GM18520 (cell line): ENCODE measurements around the gene RPL22.

Source experiments
- ATAC-seq: cut with Tn5 transposase; IDR thresholded peaks from one replicate; pipeline ENCODE4 v1.9.1; 2021; ENCODE audit not compliant: unreplicated experiment

RPL22 gene

DNA sequence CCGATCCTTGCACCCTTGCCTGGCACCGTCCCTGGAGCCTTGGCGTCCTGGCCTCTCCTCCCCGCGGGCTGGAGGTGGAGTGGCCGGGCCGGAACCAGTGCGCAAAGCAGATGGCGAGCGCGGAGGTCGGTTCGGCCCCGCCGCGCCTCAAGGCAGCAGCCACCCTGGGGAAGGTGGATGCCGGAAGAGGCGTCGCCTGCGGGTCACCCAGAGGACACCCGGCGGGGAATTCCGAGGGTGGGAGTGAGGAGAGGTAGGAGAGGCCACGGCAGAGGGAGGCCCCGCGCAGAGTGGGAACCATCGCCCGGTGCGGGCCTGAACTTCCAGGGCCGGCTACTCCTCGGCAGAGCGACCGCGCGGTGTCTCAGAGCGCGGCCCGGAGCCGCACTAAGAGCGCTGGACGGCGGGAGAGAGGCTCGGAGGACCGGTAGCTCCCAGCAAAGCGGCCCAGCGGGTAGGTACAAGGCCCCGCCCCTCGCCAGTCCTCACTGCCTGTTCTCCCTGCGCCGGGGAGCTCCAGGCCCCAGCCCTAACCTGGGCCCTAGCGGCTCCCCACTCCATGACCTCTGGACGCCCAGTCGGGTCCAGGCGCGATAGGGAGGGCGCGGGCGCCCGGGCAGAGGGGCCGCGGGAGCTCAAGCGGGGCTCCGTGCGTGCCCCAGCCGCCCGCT lies 6.6 kb upstream of the RPL22 start, which contains the start of gene RNF207:
RNF207 (plus strand) TSS at position 271 of the 671 bp plus-strand sequence. CDS start 417 bp downstream, outside the sequence.
- peak; percentile 51 for ATAC-seq

DNA sequence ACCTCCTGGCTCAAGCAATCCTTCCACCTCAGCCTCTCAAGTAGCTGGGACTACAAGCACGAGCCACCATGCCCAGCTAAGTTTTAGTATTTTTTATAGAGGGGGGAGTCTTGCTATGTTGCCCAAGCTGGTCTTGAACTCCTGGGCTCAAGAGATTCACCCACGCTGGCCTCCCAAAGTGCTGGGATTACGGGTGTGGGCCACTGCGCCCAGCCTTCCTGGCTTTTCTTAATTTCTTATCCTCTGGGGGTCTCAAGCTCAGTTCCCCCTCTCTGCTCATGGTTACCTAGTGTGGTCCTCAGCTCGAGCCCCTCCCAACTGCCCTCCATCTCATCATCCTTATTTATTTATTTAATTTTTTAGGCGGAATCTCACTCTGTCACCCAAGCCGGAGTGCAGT lies 2.9 kb upstream of the RPL22 start:
- no peak for ATAC-seq

DNA sequence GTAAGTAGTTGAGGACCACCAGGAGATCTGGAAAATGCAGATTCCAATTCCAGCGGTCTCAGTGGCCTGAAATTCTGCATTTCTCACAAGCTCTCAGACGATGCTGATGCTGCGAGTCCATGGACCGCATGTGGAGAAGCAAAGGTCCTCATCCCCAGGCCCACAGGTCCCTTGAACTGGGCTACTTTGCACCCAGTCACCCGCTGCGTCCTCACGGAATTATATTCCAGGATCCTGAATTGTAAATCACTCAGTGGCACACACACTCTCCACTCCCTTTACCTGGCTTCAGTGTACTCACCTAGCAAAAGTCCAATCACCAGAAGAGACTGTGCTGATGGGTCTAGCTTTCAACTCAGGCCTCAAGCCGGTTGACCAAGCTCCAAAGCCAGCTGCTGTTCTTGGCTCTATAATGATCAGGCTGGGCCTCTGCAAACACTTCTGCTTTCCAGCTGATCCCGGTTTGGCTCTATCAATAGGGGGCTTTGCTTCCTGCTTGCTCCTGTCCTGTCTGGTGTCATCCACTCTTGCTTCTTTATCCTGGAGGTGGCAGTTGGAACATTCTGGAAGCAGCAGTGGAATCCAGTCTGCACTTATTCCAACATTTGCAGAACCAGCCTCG lies 904 bp upstream of the RPL22 start:
- ATAC-seq, result no peak

DNA sequence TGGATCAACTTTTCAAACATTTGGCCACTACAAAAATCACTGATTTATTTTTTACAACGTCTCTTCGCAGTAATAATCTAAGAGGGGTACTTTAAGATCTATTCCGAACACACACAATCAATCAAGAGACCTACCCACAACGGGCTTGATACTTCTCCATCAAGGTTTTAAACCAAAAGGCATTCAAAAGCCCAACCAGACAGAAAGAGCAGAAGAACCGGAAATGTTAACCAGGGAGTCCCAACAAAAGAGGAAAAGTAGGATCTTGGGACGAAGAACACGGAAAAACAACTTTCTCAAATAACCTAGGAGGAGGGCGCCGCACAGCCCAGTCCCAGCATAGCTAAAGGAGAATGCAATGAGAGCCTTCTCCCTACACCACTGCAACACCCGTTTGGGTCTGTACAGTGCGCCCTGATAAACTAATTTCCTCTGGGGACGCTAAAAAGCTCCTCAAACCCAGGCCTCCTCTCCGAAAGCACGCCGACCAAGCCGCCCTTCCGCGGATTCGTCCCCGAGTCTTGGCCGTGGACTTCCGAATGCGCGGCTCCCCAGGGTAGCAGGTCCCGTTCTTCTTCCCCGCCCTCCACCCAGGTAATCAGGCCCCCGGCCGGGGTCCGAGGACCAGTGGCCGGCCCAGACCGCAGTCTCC lies 623 bp downstream of the RPL22 start:
- ATAC-seq, result no peak

DNA sequence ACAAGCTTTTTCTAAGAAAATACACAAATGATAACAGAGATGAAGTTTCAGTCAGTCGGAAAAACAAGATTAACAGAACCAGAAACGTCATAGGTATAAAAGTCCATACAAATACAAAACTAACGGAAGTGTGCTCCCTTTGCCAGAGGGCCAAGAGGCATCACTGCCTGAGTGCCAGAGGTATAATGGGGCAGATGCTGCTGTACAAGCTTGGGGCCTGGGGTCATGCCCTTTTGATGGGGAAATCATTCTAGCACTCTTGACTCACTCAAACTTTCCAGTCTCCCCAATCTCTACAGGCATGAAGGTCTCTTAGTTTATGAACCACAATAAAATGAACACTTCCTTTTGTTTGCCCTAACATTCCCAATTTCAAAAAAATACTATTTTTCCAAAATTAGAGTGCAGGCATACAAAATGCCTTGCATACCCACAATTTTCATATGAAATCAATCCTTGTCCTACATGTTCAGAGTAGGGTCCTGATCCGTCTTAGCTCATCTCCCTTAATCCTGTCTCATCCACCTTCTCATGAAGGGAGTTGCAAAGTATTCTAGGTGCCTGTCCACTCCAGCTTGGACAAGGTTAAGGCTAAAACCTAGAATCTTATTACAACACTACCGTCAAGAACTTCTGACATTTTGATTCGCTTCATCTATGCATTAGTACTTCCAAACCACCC lies 1.5 kb downstream of the RPL22 start:
- ATAC-seq, result no peak

DNA sequence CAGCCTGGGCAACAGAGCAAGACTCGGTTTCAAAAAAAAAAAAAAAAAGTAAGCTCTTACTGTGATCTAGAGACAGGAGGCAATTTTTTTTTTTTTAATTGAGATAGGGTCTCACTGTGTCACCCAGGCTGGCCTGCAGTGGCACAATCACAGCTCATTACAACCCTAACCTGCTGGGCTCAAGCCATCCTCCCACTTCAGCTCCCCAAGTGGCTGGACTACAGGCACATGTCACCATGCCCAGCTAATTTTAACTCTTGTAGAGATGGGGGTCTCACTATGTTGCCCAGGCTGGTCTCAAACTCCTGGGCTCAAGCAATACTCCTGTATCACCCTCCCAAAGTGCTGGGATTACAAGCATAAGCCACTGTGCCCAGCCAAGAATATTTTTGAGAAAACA lies 7.4 kb downstream of the RPL22 start:
- no peak for ATAC-seq

DNA sequence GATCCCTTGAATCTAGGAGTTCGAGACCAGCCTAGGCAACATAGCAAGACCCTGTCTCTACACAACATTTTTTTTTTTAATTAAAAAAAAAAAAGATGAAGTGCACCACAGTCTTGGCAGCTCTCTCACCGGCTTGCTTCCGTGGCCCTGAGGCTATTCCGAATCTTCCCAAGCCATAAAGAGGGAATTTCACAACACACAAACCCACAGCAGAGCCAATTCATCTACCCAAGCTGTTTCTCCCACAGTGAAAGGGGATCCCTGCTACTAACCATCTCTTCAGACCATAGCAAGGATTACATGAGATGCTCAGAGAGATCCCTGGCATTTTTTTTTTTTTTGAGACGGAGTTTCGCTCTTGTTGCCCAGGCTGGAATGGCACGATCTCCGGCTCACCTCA lies 10.9 kb downstream of the RPL22 start:
- ATAC-seq, result no peak

DNA sequence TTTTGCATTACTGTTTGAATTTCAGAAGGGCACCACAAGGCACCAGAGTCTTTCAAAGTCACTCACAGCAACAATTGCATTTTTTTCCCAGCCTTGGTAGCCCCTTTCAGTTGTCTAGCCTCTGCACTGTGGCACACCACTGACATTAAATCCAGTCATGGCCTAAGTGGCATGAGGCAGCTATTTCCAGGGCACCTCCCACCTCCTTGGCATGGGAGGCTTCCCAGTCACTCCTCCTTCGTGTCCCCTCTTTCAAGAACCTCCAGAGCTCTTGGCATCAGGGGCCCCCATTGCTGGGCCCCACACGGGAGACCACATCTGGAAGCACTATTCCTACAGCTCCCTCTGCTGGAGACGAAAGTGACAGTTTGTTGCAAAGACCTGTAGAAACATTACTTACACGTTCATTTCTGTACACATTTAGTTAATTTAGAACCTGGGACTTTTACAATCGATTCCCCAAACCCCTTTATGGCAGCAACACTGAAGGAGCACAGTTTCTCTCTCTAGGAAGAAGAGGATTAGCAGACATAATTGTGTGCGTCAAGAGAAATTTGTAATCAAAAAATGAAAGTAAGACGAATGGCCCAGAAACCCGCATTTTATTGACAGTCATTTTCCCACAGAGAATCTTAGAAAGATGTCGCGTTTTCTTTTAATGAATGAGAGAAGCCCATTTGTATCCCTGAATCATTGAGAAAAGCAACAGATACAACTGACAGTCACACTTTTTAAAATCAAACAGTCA lies 13.6 kb downstream of the RPL22 start:
- ATAC-seq, result no peak

DNA sequence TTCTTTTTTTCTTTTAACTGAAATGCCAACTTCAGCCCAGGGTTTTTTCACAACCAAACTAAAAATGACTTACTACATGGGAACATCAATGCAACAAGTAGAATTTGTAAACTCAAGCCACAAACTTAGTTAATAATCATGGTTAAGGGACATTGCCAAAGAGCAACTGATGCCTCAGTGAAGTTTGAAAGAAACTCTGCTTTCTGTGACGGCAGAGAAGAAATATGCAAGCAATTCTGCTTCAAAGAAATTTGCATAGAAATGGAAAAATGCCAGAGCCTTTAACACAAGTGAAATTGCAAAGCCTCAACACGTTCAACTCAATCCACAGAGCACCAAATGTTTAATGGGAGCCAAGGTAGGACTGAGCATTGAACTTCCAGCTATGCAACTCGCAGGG lies 14.2 kb downstream of the RPL22 start:
- ATAC-seq, result no peak

DNA sequence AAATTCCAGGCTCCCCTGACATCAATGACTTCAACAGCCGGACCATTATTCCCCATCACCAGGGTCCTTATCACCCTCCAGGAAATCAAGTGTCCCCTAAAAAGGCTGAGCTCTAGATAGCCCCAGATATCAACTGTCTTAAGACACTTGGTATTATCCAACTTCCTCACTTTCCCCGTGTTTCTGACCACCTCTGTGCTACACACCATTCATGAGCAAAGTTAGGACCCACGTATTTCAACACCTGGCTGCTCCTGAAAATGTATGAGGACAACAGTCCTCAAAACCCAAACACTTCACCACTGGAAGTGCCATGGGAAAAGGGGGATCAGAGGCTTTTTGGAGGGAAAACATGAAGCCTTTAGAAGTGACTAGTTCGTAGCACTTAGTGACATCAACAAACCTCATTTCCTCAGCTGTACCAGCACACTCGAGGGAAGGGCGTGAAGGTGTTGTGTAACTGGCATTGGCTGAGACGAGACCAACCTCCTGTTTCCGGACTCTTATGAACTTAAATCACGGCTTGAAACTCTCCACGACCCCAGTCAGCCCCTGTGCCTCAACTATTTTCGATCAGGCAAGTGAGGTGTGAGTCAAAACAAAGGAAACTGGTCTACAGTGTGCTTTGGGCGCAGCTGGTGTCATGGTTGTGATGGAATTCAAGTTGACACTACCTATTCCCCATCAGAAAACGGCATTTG lies 15.2 kb downstream of the RPL22 start:
- ATAC-seq, result no peak

DNA sequence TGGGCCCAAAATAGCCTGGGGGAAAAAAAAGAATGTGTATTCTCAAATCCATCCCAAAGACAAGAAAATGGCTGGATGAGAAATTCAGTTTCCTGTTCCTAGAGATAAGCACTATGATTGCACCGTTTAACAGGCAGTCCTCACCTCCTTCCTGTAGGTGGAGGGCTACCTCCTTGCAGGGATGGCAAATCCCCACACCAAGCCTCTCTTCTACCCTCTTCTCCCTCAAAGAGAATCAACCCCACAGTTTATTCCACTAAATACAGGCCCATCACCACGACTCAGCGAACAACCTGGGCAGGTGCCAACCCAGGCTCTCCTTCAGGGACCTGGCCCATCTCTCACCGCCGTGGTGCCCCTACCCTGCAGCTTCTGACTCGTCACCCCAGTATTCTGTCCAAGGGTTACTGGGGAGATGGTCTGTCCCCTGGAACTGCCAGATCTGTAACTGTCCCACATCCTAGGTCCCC lies 15.8 kb downstream of the RPL22 start:
- no peak for ATAC-seq

DNA sequence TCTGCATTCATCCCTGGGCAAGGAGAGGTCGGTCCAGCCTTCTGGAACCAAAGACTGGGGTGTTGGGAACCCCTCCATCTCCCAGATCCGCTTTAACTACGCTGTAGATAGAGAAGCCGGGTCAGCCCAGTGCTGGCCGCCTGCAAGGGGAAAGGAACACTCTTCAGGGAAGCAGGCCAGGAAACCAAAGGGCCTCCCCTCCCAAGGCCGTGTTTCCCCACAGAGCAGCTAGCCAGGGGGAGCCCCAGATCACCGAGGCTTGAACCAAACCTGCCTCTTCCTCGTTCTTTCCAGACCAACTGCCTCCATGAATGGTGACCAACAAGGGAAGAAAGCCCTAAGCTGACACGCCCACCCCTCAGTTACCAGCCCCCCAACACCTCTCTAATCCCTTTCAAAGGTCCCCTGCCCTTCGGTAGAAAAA lies 18.0 kb downstream of the RPL22 start:
- no peak for ATAC-seq

DNA sequence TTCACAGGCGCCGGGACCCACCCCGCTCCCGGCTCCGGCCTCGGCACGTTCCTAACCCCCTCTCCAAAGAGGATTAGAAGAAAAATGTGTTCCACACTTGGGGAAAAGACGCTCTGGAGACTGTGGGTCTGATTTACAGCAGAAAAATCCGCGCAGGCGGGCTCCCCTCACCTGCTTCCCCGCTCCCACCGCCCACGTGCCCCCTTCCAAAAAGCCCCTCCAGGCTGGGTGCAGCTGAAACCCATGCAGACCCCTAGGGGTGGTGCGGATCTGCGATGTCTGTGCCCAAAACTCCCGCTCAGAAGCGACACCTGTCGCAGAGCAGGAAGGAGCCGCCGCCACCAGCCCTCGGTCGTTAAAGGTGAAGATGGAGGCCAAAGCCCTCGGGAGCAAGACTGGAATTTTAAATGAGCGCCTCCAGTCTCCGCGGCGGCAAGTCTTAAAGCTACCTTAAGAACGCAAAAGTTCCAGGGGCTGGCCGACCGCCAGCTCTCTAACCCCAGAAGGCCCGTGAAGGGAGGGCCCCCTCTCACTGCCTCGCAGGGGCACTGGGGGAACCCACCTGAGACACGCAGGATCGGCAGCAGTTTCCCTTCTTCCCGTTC lies 18.6 kb downstream of the RPL22 start:
- no peak for ATAC-seq

DNA sequence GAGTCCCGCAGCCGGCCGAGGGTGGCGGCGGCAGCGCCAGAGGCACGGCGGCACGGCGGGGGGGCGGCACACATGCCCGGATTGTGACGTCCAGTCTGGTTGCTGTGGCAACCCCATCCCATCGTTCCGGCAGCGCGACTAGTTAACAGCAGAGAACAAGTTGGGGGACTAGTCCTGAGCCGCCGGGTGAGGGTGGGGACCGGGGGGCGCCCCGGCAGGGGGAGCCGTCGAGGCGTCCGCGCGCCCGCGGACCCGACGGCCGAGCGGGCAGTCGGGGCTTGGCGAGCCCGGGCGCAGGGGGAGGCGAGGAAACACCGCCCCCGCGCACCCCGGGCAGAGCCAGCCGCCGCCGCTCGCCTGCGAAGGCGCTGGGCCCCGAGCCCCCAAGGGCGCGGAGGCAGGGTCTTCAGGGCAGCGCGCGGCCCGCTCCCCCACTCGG lies 19.1 kb downstream of the RPL22 start, which contains the start of gene CHD5:
CHD5 (minus strand) TSS at position 54 of the 439 bp plus-strand sequence. CDS start 298 bp downstream, outside the sequence.
- ATAC-seq, result no peak

DNA sequence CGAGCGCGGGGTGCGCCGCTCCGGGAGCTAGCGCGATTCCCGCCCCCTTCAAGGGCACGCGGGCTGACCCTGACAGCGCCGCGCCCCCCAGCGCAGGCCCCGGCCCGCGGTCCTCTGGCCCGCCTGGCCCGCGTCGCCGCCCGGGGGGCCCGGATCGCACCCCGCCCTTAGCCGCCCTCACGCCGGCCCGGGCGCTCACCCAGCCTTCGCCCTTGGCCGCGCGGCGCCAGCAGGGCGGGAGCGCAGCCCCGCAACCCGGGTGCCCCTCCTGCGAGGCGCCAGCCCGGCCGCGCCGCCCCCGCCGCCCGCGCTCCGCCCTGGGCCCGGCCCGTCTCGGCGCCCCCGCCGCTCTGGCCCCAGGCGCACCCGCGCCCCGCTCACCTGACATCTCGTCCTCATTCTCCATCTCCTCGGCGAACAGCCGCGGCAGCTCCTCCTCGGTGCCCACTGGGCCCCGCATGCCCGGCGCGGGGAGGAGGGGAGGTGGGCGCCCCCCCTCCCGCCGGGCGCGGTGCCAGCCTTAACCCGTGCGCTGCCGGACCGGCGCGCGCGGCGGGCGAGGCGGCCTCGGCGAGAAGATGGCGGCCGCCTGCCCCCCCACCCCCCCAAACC lies 19.7 kb downstream of the RPL22 start:
- ATAC-seq, result no peak

DNA sequence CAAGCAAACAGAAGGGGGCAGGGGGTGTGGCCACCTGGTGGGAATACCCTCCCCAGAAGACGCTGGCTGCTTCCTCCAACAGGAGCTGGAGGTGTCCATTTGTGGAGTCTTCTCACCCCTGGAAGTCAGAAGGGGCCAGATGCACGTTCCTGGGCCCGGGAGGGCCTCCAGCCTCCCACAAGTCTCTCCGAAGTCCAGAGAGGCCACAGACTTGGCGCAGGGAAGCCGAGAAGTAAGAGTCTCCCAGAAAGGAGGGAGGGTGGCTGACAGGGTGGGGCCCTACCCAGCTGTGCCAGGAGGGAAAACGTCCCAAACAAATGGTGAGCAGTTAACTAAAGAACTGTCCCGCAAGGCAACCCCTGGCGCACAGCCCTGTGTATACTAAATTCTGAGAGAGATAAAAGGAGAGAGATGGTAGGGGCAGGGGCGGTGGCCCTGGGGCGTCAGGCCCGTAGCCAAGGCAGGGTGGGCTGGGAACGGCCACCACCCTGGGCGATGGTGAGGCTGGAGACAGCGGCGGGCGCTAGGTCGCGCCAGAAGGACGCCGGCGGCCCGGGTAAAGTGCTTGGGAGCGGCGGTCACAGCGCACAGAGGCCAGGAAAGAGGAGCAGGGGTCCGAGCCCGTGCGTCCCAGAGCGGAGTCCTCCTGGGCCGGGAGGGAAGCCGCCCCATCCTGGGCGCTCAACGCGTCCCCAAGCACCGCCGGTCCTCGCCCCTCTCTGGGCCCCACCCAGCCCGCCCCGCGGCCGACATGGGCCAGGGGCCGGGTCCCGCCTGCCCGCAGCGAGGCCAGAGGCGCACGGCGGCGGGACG lies 20.4 kb downstream of the RPL22 start:
- no peak for ATAC-seq

DNA sequence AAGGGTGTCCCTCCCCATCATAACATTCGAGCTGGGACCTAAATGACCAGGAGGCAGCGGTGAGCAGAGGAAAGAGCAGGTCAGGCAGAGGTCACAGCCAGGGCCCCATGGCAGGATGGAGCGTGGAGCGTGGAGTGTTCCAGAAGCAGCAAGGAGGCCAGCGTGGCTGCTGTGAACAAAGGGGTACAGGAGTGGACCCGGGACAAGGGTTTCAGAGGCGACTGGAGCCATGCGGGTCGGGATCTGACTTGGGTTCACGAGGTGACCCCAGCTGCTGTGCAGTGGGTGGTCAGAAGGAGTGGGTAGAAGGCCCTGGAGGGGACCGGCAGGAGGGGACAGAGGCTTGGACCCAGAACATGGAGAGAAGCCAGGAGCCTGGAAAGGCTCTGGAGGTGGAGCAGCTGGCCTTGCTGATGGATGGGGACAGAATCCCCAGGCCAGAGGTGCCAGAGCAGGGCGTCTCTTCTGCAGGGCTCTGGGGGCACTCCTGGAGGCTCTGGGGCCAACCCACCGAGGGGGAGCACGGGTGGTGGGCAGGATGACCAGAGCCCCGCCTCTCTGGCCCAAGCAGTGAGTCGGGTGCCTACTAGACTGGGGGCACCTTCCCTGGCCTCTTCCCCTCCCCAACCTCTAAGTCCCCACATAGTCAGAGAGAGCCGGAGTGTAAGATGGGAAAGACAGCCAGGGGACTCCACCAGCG lies 21.6 kb downstream of the RPL22 start:
- ATAC-seq, result no peak

DNA sequence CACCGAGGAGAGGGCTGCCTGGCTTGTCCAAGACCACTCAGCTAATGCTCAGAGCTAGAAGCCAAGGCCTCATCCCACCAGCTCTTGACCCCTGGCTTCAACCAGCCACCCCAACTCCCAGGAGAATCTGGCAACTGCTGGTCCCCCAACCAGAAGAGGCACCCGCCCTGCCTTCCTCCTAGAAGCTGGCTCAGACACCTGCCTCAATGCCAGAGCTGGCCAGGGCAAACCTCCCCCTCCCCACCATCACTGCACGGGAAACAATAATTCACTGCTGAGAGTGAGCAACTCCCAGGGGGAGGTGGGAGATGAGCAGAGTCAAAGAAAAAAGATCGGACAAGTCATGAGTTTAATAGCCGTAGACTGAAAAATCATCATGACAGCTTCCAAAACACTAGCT lies 22.6 kb downstream of the RPL22 start:
- no peak for ATAC-seq
